C4-2B (cell line): Measurements from ENCODE around the gene NRP2.

Experiments
- H3K27ac ChIP-seq: fragments of 450-650 bp; 2 replicates; pipeline ENCODE4 v1.5.1; 2017
- ZFX ChIP-seq: fragments of 450-650 bp; IDR thresholded peaks from 2 replicates; pipeline ENCODE4 v1.6.1; 2017
- TF ChIP-seq, protein P1 (sequence below): fragments of 450-650 bp; conservative IDR thresholded peaks from 2 replicates; pipeline ENCODE4 v1.5.1; 2017; ENCODE audit warnings: mild to moderate bottlenecking

Gene NRP2

DNA sequence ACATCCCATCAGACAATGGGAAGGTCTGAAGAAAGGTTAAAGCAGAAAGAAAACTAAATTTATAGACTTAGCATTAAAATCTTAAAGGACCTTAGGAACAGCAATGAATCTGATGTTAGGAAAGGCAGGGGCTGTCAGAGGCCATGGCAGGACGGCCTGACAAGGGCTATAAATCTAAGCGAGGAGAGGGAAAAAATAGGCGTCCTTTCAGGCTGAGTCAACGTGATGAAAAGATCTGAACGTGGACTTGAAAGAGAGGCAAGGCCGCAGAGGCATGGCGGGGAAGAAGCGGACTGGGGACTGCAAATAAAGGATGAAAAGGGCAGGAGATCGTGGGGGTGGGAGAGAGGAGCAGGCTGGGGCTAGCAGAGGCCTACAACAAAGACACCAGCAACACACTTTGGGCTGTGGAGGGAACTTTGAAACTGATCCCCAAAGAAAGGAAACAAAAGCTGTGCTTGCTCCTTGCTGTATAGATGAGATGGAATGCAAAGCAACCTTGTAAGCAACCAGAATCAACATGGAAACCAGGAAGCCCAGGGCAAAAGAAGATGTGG is 145.6 kb downstream of the NRP2 start:
- no peak overlapping the region for H3K27ac ChIP-seq
- TF ChIP-seq, protein P1, sequence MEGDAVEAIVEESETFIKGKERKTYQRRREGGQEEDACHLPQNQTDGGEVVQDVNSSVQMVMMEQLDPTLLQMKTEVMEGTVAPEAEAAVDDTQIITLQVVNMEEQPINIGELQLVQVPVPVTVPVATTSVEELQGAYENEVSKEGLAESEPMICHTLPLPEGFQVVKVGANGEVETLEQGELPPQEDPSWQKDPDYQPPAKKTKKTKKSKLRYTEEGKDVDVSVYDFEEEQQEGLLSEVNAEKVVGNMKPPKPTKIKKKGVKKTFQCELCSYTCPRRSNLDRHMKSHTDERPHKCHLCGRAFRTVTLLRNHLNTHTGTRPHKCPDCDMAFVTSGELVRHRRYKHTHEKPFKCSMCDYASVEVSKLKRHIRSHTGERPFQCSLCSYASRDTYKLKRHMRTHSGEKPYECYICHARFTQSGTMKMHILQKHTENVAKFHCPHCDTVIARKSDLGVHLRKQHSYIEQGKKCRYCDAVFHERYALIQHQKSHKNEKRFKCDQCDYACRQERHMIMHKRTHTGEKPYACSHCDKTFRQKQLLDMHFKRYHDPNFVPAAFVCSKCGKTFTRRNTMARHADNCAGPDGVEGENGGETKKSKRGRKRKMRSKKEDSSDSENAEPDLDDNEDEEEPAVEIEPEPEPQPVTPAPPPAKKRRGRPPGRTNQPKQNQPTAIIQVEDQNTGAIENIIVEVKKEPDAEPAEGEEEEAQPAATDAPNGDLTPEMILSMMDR = no peak
- no peak for TF ChIP-seq ZFX

DNA sequence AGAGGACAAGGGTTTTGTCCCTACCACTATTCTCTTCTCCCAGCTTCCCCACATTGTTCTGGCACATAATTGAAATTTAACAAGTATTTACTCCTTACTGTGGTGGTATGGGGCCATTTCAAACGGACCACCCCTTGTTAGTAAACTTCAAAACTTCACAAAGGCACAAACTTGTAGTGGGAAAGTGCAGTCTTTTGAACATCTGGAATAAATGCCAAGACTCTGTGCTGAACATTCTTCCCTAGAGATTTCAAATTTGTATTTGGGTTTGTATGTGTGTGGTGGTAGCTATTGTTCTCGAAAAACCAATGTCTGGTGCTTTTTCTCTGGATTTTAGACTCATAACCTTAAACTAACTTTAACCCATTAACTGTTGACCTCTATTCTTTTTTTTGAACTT is 151.6 kb downstream of the NRP2 start:
- TF ChIP-seq, protein P1 = no peak
- no peak for TF ChIP-seq ZFX
- no peak overlapping the region for H3K27ac ChIP-seq

GRCh38 chr2:205834796-205835195 is 152.5 kb downstream of the NRP2 start:
- no peak for TF ChIP-seq ZFX
- TF ChIP-seq, protein P1 = no peak
- no peak overlapping the region for H3K27ac ChIP-seq

- TF ChIP-seq, protein P1 = no peak
- no peak for TF ChIP-seq ZFX
- no peak overlapping the region for H3K27ac ChIP-seq
Observed at GRCh38 chr2:205835251-205835791, 153.0 kb downstream of the NRP2 start.

DNA sequence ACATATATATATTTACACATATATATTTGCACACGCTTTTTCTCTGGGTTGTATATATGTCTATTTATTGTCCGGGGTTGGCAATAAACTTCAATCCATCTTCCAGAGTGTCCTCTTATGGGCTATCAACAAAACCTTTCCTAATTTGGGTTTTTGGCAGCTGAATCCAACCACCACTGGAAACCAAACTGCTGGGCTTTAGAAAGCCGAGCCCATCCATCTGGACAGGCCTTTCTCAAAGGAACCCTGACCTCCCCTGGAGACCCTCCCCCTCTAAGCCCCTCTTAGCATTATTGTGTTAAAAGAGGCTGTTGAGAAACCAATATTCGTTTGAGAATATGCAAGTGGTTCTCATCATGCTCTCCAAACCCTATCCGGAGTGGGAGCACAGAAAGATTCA is 153.6 kb downstream of the NRP2 start:
- TF ChIP-seq, protein P1 = no peak
- TF ChIP-seq ZFX = no peak
- no peak overlapping the region for H3K27ac ChIP-seq

GRCh38 chr2:205836477-205837221 is 154.3 kb downstream of the NRP2 start:
- no peak for TF ChIP-seq ZFX
- TF ChIP-seq, protein P1 = no peak

GRCh38 chr2:205837663-205838062 is 155.4 kb downstream of the NRP2 start:
- H3K27ac ChIP-seq = no peak overlapping the region
- TF ChIP-seq, protein P1 = no peak
- no peak for TF ChIP-seq ZFX

More at GRCh38 chr2:205836477-205837221, 154.3 kb downstream of the NRP2 start:
- H3K27ac ChIP-seq = no peak overlapping the region
